COLO668 (cell line): ENCODE data around the gene ADTRP.

Source experiments
- DNase-seq: peaks from one replicate; lab custom pipeline; 2025; ENCODE audit not compliant: unreplicated experiment; lab: John Stamatoyannopoulos, UW

The ADTRP gene

GRCh38 chr6:11774426-11774825, 4.2 kb downstream of the ADTRP start:
- no peak for DNase-seq

GRCh38 chr6:11773581-11773980, 5.0 kb downstream of the ADTRP start:
- DNase-seq: no peak

- no peak for DNase-seq
Measured at GRCh38 chr6:11773013-11773412, 5.6 kb downstream of the ADTRP start.

GRCh38 chr6:11772109-11772825, 6.3 kb downstream of the ADTRP start:
- DNase-seq: no peak

GRCh38 chr6:11771473-11772048, 7.0 kb downstream of the ADTRP start:
- DNase-seq: no peak

- DNase-seq: no peak
Measured at GRCh38 chr6:11770546-11771466, 7.8 kb downstream of the ADTRP start.

- no peak for DNase-seq
Measured at GRCh38 chr6:11769811-11770545, 8.6 kb downstream of the ADTRP start.

- DNase-seq: no peak
Measured at GRCh38 chr6:11769244-11769643, 9.4 kb downstream of the ADTRP start.

GRCh38 chr6:11767978-11768756, 10.4 kb downstream of the ADTRP start:
- no peak for DNase-seq

GRCh38 chr6:11767458-11767857, 11.1 kb downstream of the ADTRP start:
- no peak for DNase-seq

GRCh38 chr6:11766589-11767450, 11.8 kb downstream of the ADTRP start:
- no peak for DNase-seq

- DNase-seq: no peak
Measured at GRCh38 chr6:11766043-11766442, 12.6 kb downstream of the ADTRP start.

GRCh38 chr6:11764250-11764604, 14.4 kb downstream of the ADTRP start:
- no peak for DNase-seq

GRCh38 chr6:11763460-11764249, 14.9 kb downstream of the ADTRP start:
- no peak for DNase-seq

- DNase-seq: no peak
Measured at GRCh38 chr6:11762794-11763459, 15.7 kb downstream of the ADTRP start.

GRCh38 chr6:11761744-11762620, 16.6 kb downstream of the ADTRP start:
- no peak for DNase-seq

- DNase-seq: no peak
Measured at GRCh38 chr6:11760015-11760473, 18.6 kb downstream of the ADTRP start.
